NB4 (cell line): ENCODE results near the gene SEL1L.

ENCODE experiments used
- POLR2A ChIP-seq: IDR thresholded peaks from 2 replicates; pipeline ENCODE4 v1.6.1; 2011; ENCODE audit warnings: mild to moderate bottlenecking; ENCODE audit not compliant: insufficient read length; ENCODE audit errors: extremely low read depth
- TF ChIP-seq, protein P1 (sequence below): IDR thresholded peaks from one replicate; pipeline ENCODE4 v1.5.1; 2012; ENCODE audit warnings: low read depth, low read length

DNA sequence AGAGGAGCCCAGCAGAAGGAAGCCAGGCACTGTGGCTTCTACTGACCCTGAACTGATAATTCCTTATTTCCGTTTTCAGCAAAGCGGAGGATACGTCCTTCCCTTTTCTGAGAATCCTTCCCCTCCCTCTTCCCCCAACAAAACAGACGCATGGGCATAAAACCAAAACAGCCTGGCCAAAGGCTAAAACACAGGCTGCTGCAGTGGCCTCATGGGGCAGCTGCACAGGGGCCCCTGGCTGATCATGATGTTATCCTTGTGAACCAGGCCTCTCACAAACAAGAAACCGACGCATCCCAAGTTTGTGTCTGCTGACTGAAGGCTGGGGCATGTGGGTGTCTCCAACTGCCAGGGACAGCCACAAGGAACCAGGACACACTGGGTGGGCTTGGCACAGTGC, 110.1 kb downstream of the SEL1L start:
- TF ChIP-seq, protein P1, sequence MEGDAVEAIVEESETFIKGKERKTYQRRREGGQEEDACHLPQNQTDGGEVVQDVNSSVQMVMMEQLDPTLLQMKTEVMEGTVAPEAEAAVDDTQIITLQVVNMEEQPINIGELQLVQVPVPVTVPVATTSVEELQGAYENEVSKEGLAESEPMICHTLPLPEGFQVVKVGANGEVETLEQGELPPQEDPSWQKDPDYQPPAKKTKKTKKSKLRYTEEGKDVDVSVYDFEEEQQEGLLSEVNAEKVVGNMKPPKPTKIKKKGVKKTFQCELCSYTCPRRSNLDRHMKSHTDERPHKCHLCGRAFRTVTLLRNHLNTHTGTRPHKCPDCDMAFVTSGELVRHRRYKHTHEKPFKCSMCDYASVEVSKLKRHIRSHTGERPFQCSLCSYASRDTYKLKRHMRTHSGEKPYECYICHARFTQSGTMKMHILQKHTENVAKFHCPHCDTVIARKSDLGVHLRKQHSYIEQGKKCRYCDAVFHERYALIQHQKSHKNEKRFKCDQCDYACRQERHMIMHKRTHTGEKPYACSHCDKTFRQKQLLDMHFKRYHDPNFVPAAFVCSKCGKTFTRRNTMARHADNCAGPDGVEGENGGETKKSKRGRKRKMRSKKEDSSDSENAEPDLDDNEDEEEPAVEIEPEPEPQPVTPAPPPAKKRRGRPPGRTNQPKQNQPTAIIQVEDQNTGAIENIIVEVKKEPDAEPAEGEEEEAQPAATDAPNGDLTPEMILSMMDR: no peak
- no peak for TF ChIP-seq POLR2A
